CD14-positive monocyte (primary cell): ENCODE results near the gene SLC22A7. TPM values are rescaled to one million over a fixed set of nuclear protein-coding genes. Genes with fewer than 3 reads are reported as not detected.

ENCODE experiments used
- DNase-seq, 3 donors: peaks; one replicate each; pipeline ENCODE4 v3.0.0-alpha.2; 2011 to 2022
- H2AFZ ChIP-seq: 2 replicates; pipeline ENCODE4 v1.6.0; 2012; ENCODE audit warnings: mild to moderate bottlenecking, low read depth, low read length, inconsistent platforms; ENCODE audit not compliant: insufficient read depth, poor library complexity, severe bottlenecking
- H3K27ac ChIP-seq, 2 donors: 1 replicate in 1 of 2; 2 replicates in 1 of 2; pipeline ENCODE4 v1.5.1; 2012 to 2013; ENCODE audit warnings: low read length in 2 of 2, control low read depth in 1 of 2, inconsistent platforms in 1 of 2, low read depth in 1 of 2, mild to moderate bottlenecking in 1 of 2
- H3K27me3 ChIP-seq, 2 donors: one replicate each; pipeline versions ENCODE4 v1.6.0 to v1.6.1; 2011 to 2013; ENCODE audit warnings: low read length in 2 of 2; ENCODE audit not compliant: control insufficient read depth in 2 of 2, insufficient read depth in 2 of 2
- H3K36me3 ChIP-seq, 2 donors: replicated peaks in 1 of 2; 1 replicate in 1 of 2; 2 replicates in 1 of 2; pipeline versions ENCODE4 v1.5.1 to v1.6.1; 2012 to 2013; ENCODE audit warnings: low read length in 2 of 2, control low read depth in 1 of 2, inconsistent platforms in 1 of 2, mild to moderate bottlenecking in 1 of 2; ENCODE audit not compliant: insufficient read depth in 2 of 2, control insufficient read depth in 1 of 2
- H3K4me1 ChIP-seq, 2 donors: 1 replicate in 1 of 2; 2 replicates in 1 of 2; pipeline versions ENCODE4 v1.5.1 to v1.6.1; 2012 to 2013; ENCODE audit warnings: low read length in 2 of 2, control low read depth in 1 of 2, inconsistent platforms in 1 of 2, mild to moderate bottlenecking in 1 of 2, moderate library complexity in 1 of 2; ENCODE audit not compliant: insufficient read depth in 2 of 2, control insufficient read depth in 1 of 2
- H3K4me2 ChIP-seq: replicated peaks from 2 replicates; pipeline ENCODE3; 2012; ENCODE audit warnings: low read length, moderate library complexity, mild to moderate bottlenecking; ENCODE audit not compliant: poor library complexity, severe bottlenecking; ENCODE audit errors: extremely low read depth
- H3K4me3 ChIP-seq, 3 experiments: fragments of 200-600 bp in 1 of 3; sonication (generic) in 1 of 3; replicated peaks in 1 of 3; 1 replicate in 2 of 3; 2 replicates in 1 of 3; pipeline ENCODE4 v1.5.1; 2011 to 2013; ENCODE audit warnings: low read length in 3 of 3, mild to moderate bottlenecking in 3 of 3, control low read depth in 2 of 3, low read depth in 2 of 3, inconsistent platforms in 1 of 3, moderate library complexity in 1 of 3
- H3K79me2 ChIP-seq: 2 replicates; pipeline ENCODE4 v1.6.0; 2012; ENCODE audit warnings: mild to moderate bottlenecking, control low read depth, inconsistent platforms, low read length, moderate library complexity; ENCODE audit not compliant: insufficient read depth
- H3K9ac ChIP-seq: 2 replicates; pipeline ENCODE4 v1.6.0; 2017; ENCODE audit warnings: low read length, mild to moderate bottlenecking; ENCODE audit not compliant: insufficient read depth, poor library complexity, severe bottlenecking
- H3K9me3 ChIP-seq, 2 donors: replicated peaks in 1 of 2; 1 replicate in 1 of 2; 2 replicates in 1 of 2; pipeline versions ENCODE4 v1.5.1 to v1.6.1; 2012 to 2013; ENCODE audit warnings: low read length in 2 of 2, control low read depth in 1 of 2; ENCODE audit not compliant: control insufficient read depth in 1 of 2, insufficient read depth in 1 of 2
- H4K20me1 ChIP-seq: 2 replicates; pipeline ENCODE4 v1.6.0; 2012; ENCODE audit warnings: mild to moderate bottlenecking, low read length, control low read depth, moderate library complexity; ENCODE audit not compliant: insufficient read depth
- H3K27ac Mint-ChIP-seq, 7 donors: one replicate each; pipeline ENCODE4 v1.8.0; 2020; ENCODE audit warnings: mild to moderate bottlenecking in 7 of 7, mixed read lengths in 7 of 7, moderate library complexity in 6 of 7, inconsistent platforms in 2 of 7
- H3K27me3 Mint-ChIP-seq, 3 donors: one replicate each; pipeline ENCODE4 v1.8.0; 2021 to 2022; ENCODE audit warnings: low read depth in 3 of 3, mild to moderate bottlenecking in 3 of 3, mixed read lengths in 3 of 3, moderate library complexity in 3 of 3, inconsistent platforms in 1 of 3
- H3K36me3 Mint-ChIP-seq, 2 donors: one replicate each; pipeline ENCODE4 v1.8.0; 2020; ENCODE audit warnings: mixed read lengths in 2 of 2, inconsistent platforms in 1 of 2, mild to moderate bottlenecking in 1 of 2
- H3K4me1 Mint-ChIP-seq: one replicate; pipeline ENCODE4 v1.8.0; 2020; ENCODE audit warnings: mild to moderate bottlenecking, mixed read lengths
- H3K4me3 Mint-ChIP-seq, 2 donors: one replicate each; pipeline ENCODE4 v1.8.0; 2020; ENCODE audit warnings: mild to moderate bottlenecking in 2 of 2, mixed read lengths in 2 of 2, moderate library complexity in 1 of 2
- H3K9me3 Mint-ChIP-seq, 7 donors: one replicate each; pipeline ENCODE4 v1.8.0; 2020 to 2022; ENCODE audit warnings: mixed read lengths in 7 of 7, mild to moderate bottlenecking in 6 of 7, moderate library complexity in 6 of 7, inconsistent platforms in 2 of 7
- CTCF ChIP-seq: fragments of 200-600 bp; IDR thresholded peaks from one replicate; pipeline ENCODE4 v1.8.0; 2022; ENCODE audit warnings: antibody characterized with exemption, mild to moderate bottlenecking
- WGBS: methylation state at CpG from one replicate; pipeline ENCODE4 v1.1.5; 2013; ENCODE audit warnings: missing lambda C conversion rate; ENCODE audit not compliant: insufficient coverage; 5-methylcytosine and 5-hydroxymethylcytosine counted together
- intact Hi-C, 2 donors: fragments of 100-400 bp; cut with micrococcal nuclease; formaldehyde crosslinking; loops; one replicate each; pipeline versions ENCODE4 v1.15.0 to v1.15.1; 2023
- polyA plus RNA-seq, 3 donors: library from polyadenylated mRNA; depleted of rRNA in 1 of 3; unstranded in 2 of 3; stranded (reverse) in 1 of 3; fragments of 300-500 nt in 2 of 3; fragments of >200 nt in 1 of 3; fragmentation: Illumina TruSeq in 2 of 3; gene quantifications; 1 replicate in 2 of 3; 2 replicates in 1 of 3; pipeline ENCODE4 v1.2.3, GENCODE V29; 2012 to 2021

Gene SLC22A7
- polyA plus RNA-seq, 3 donors, result not detected

- Mint-ChIP-seq H3K9me3 (no peaks in the 10 kb centered on the region), H3K27ac (no peak overlapping the region), H3K4me3 (no peak overlapping the region), H3K36me3 (no peaks in the 10 kb centered on the region), H3K4me1 (peaks cover 26% of the 10 kb centered on the region), H3K27me3 (peaks cover 2 to 11% (median 3%) of the 10 kb centered on the region in 3 donors)
- Histone ChIP-seq H3K4me1 (peaks cover 20 to 23% of the 10 kb centered on the region in 2 donors), H3K27ac (no peak overlapping the region), H3K27me3 (no peaks in the 10 kb centered on the region), H3K79me2 (no peaks in the 10 kb centered on the region), H2AFZ (no peak overlapping the region), H3K4me2 (no peak overlapping the region), H3K9ac (no peak overlapping the region), H4K20me1 (no peaks in the 10 kb centered on the region), H3K9me3 (no peaks in the 10 kb centered on the region), H3K36me3 (no peaks in the 10 kb centered on the region), H3K4me3 (no peak overlapping the region)
- no peak for TF ChIP-seq CTCF
- intact Hi-C loops, result no loop called here
- no peak for DNase-seq
- 92% methylated on average over 2 of the region's 2 CpGs for WGBS
These were observed 6.8 kb downstream of the SLC22A7 start for GRCh38 chr6:43304882-43305281.

- no peaks in the 10 kb centered on the region for H3K36me3 ChIP-seq
- peaks cover 35% of the 10 kb centered on the region for H3K4me1 Mint-ChIP-seq
- H3K4me3 ChIP-seq, result no peak overlapping the region
- no peaks in the 10 kb centered on the region for H3K9me3 ChIP-seq
- no peak for TF ChIP-seq CTCF
- no peak overlapping the region for H3K4me3 Mint-ChIP-seq
- no peaks in the 10 kb centered on the region for H4K20me1 ChIP-seq
- no peaks in the 10 kb centered on the region for H3K9me3 Mint-ChIP-seq
- peaks cover 31 to 35% of the 10 kb centered on the region in 2 donors for H3K4me1 ChIP-seq
- no peaks in the 10 kb centered on the region for H3K27me3 ChIP-seq
- H3K79me2 ChIP-seq, result no peaks in the 10 kb centered on the region
- no peak for DNase-seq
- intact Hi-C loops, result no loop called here
- no peak overlapping the region for H3K9ac ChIP-seq
- no peak overlapping the region for H3K27ac ChIP-seq
- no peak overlapping the region for H2AFZ ChIP-seq
- H3K4me2 ChIP-seq, result no peak overlapping the region
- H3K36me3 Mint-ChIP-seq, result no peaks in the 10 kb centered on the region
- H3K27ac Mint-ChIP-seq, result no peak overlapping the region
- 100% methylated on average over 2 of the region's 7 CpGs for WGBS
- peaks cover 0 to 6% (median 0%) of the 10 kb centered on the region in 3 donors for H3K27me3 Mint-ChIP-seq
These were observed 8.0 kb downstream of the SLC22A7 start for GRCh38 chr6:43306086-43306485.
